ENCODE measurements around the gene ANKRD13A.

DNA sequence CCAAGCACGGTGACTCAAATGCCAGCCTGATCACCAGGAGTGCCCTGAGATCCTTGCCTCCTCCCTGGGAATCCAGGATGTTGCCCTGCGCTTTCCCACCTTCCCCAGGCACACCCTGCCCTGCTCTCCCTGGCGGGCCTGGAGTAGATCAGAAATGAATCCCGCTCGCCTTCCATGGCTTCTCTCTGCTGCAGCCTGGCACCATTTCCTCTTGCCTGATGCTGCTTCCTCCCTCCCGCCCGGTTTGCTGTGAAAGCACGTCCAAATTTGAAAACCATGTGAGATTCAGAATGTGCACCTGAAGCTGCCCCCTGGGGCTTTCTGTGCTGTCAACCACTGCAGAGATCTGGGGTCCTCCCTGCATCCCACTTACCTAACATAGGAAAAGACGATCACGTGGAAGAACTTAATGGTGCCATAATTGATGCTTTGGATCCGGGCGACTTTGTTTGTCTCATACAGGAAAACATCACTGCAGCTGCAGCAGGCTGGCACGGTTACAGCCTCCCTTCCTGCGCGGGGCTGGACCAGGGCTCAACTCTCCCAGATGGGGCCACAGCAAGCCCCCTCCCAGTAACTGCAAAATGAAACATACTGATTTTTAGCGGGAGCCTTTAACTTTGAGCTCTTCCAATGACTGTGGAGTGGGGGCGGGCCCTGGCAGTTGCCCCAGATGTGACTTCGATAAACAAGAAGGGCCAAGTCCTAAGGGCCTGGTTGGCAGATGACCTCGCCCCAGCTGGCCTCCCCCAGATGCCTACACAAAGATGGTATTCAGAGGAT lies 74.0 kb downstream of the ANKRD13A start:
- TF ChIP-seq EZH2 (IDR thresholded peaks at IDR 0.05; ENCODE audit: low read depth, unreplicated experiment) (no peak), POLR2AphosphoS5 (IDR thresholded peaks at IDR 0.05; ENCODE audit: low read depth) (no peak), JUNB (IDR thresholded peaks at IDR 0.05; ENCODE audit: unreplicated experiment) (no peak)
- TF ChIP-seq, protein P1, sequence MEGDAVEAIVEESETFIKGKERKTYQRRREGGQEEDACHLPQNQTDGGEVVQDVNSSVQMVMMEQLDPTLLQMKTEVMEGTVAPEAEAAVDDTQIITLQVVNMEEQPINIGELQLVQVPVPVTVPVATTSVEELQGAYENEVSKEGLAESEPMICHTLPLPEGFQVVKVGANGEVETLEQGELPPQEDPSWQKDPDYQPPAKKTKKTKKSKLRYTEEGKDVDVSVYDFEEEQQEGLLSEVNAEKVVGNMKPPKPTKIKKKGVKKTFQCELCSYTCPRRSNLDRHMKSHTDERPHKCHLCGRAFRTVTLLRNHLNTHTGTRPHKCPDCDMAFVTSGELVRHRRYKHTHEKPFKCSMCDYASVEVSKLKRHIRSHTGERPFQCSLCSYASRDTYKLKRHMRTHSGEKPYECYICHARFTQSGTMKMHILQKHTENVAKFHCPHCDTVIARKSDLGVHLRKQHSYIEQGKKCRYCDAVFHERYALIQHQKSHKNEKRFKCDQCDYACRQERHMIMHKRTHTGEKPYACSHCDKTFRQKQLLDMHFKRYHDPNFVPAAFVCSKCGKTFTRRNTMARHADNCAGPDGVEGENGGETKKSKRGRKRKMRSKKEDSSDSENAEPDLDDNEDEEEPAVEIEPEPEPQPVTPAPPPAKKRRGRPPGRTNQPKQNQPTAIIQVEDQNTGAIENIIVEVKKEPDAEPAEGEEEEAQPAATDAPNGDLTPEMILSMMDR (conservative IDR thresholded peaks at IDR 0.05; ENCODE audit: low read depth in 2 of 2): no peak

All from GM23338 (cell line).